ENCODE measurements around the gene FGGY. TPM values are rescaled to one million over a fixed set of nuclear protein-coding genes. Genes with fewer than 3 reads are reported as not detected.

Gene FGGY
- total RNA-seq, 1 experiment from 2014 or later = 17.8 TPM

- no peak overlapping the region for H3K4me3 ChIP-seq
- H2AFZ ChIP-seq = no peak overlapping the region
- TF ChIP-seq, protein P1, sequence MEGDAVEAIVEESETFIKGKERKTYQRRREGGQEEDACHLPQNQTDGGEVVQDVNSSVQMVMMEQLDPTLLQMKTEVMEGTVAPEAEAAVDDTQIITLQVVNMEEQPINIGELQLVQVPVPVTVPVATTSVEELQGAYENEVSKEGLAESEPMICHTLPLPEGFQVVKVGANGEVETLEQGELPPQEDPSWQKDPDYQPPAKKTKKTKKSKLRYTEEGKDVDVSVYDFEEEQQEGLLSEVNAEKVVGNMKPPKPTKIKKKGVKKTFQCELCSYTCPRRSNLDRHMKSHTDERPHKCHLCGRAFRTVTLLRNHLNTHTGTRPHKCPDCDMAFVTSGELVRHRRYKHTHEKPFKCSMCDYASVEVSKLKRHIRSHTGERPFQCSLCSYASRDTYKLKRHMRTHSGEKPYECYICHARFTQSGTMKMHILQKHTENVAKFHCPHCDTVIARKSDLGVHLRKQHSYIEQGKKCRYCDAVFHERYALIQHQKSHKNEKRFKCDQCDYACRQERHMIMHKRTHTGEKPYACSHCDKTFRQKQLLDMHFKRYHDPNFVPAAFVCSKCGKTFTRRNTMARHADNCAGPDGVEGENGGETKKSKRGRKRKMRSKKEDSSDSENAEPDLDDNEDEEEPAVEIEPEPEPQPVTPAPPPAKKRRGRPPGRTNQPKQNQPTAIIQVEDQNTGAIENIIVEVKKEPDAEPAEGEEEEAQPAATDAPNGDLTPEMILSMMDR (conservative IDR thresholded peaks at IDR 0.05) = no peak
- TF ChIP-seq EZH2 (IDR thresholded peaks at IDR 0.05; ENCODE audit: low read depth) = no peak
- POLR2A ChIA-PET (ENCODE audit: unreplicated experiment) = interaction anchor here (0.7 kb wide), 1 partner anchor 188 kb away, joined by 4 read pairs; no protein-coding TSS in a partner anchor
- H3F3A ChIP-seq (ENCODE audit: insufficient read depth, low read depth) = no peaks in the 10 kb centered on the region
- no peaks in the 10 kb centered on the region for H3K27me3 ChIP-seq (ENCODE audit: insufficient read depth, low read depth)
- H3K36me3 ChIP-seq (ENCODE audit: low read depth) = no peaks in the 10 kb centered on the region
- intact Hi-C loops (cut with micrococcal nuclease; ENCODE audit: unreplicated experiment) = no loop called here
- H3K9me3 ChIP-seq (ENCODE audit: insufficient read depth, low read depth) = no peaks in the 10 kb centered on the region
- no peaks in the 10 kb centered on the region for H4K20me1 ChIP-seq (ENCODE audit: insufficient read depth)
- H3K4me1 ChIP-seq (replicated peaks; ENCODE audit: insufficient read depth) = no peaks in the 10 kb centered on the region
- BruUV-seq (replicated peaks) = no TSS peak
- DNase-seq = no peak
- H3K4me2 ChIP-seq = no peak overlapping the region
- no peaks in the 10 kb centered on the region for H3K79me2 ChIP-seq (ENCODE audit: low read depth)
- CTCF ChIA-PET = no interaction called here
- no peak overlapping the region for H3K27ac ChIP-seq
- no peaks in the 10 kb centered on the region for H3K9me2 ChIP-seq (ENCODE audit: insufficient read depth)
Observed at GRCh38 chr1:59743324-59744091, 446.6 kb downstream of the FGGY start.

- DNase-seq = no peak
- TF ChIP-seq, protein P1 (conservative IDR thresholded peaks at IDR 0.05) = no peak
- TF ChIP-seq EZH2 (IDR thresholded peaks at IDR 0.05; ENCODE audit: low read depth) = no peak
- H4K20me1 ChIP-seq (ENCODE audit: insufficient read depth) = no peaks in the 10 kb centered on the region
- ChIA-PET POLR2A (ENCODE audit: unreplicated experiment) (interaction anchor here (0.7 kb wide), 1 partner anchor 171 kb away, joined by 5 read pairs; no protein-coding TSS in a partner anchor), CTCF (no interaction called here)
- H3K27ac ChIP-seq = no peak overlapping the region
- no peaks in the 10 kb centered on the region for H3K9me2 ChIP-seq (ENCODE audit: insufficient read depth)
- no peak overlapping the region for H3K4me3 ChIP-seq
- H3K79me2 ChIP-seq (ENCODE audit: low read depth) = no peaks in the 10 kb centered on the region
- H3F3A ChIP-seq (ENCODE audit: insufficient read depth, low read depth) = no peaks in the 10 kb centered on the region
- H3K9me3 ChIP-seq (ENCODE audit: insufficient read depth, low read depth) = no peaks in the 10 kb centered on the region
- no peaks in the 10 kb centered on the region for H3K27me3 ChIP-seq (ENCODE audit: insufficient read depth, low read depth)
- intact Hi-C loops (cut with micrococcal nuclease; ENCODE audit: unreplicated experiment) = no loop called here
- no peak overlapping the region for H3K4me2 ChIP-seq
- no TSS peak for BruUV-seq (replicated peaks)
- H3K4me1 ChIP-seq (replicated peaks; ENCODE audit: insufficient read depth) = peaks cover 11% of the 10 kb centered on the region
- no peak overlapping the region for H2AFZ ChIP-seq
- H3K36me3 ChIP-seq (ENCODE audit: low read depth) = no peaks in the 10 kb centered on the region
Observed at GRCh38 chr1:59747420-59748024, 450.6 kb downstream of the FGGY start.

DNA sequence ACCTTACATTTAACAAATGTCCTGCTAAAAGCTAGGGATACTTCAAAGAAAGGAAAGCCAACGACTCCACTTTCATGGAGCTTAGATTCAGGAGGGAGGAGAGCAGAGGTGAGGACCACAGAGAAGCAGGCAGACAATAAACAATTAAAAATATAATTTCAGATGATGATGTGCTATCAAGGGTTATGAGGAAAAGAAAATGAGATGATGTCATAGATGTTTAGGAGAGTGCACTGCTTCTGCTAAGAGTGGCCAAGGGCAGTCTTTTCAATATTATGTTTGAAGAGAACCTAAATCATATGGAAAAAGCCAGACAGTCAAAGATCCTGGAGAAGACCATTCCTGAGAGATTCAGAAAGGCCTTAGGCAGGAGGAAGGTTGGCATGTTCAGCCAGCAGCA lies 451.2 kb downstream of the FGGY start:
- H2AFZ ChIP-seq = no peak overlapping the region
- H4K20me1 ChIP-seq (ENCODE audit: insufficient read depth) = no peaks in the 10 kb centered on the region
- ChIA-PET POLR2A (ENCODE audit: unreplicated experiment) (interaction anchor here (0.7 kb wide), 1 partner anchor 171 kb away, joined by 5 read pairs; no protein-coding TSS in a partner anchor), CTCF (no interaction called here)
- no peaks in the 10 kb centered on the region for H3K79me2 ChIP-seq (ENCODE audit: low read depth)
- peaks cover 11% of the 10 kb centered on the region for H3K4me1 ChIP-seq (replicated peaks; ENCODE audit: insufficient read depth)
- TF ChIP-seq, protein P1 (conservative IDR thresholded peaks at IDR 0.05) = no peak
- no peak for TF ChIP-seq EZH2 (IDR thresholded peaks at IDR 0.05; ENCODE audit: low read depth)
- no peak overlapping the region for H3K4me3 ChIP-seq
- no peaks in the 10 kb centered on the region for H3K9me2 ChIP-seq (ENCODE audit: insufficient read depth)
- DNase-seq = no peak
- no peak overlapping the region for H3K27ac ChIP-seq
- intact Hi-C loops (cut with micrococcal nuclease; ENCODE audit: unreplicated experiment) = no loop called here
- no peaks in the 10 kb centered on the region for H3K27me3 ChIP-seq (ENCODE audit: insufficient read depth, low read depth)
- H3F3A ChIP-seq (ENCODE audit: insufficient read depth, low read depth) = no peaks in the 10 kb centered on the region
- H3K36me3 ChIP-seq (ENCODE audit: low read depth) = no peaks in the 10 kb centered on the region
- no TSS peak for BruUV-seq (replicated peaks)
- H3K9me3 ChIP-seq (ENCODE audit: insufficient read depth, low read depth) = no peaks in the 10 kb centered on the region
- H3K4me2 ChIP-seq = no peak overlapping the region
